Gastrocnemius medialis (tissue), 4 donors: ENCODE results near the gene PTPRT. TPM values are rescaled to one million over a fixed set of nuclear protein-coding genes. Genes with fewer than 3 reads are reported as not detected.

Source experiments
- ATAC-seq, 2 donors: fragments of 150-250 bp; one replicate each; pipeline ENCODE4 v1.9.1; 2016
- DNase-seq, 2 donors: peaks; one replicate each; pipeline ENCODE4 v3.0.0-alpha.2; 2019
- H3K27ac ChIP-seq, 4 donors: fragments of 200-600 bp; sonication (generic); 1 replicate in 1 of 4; 2 replicates in 3 of 4; pipeline ENCODE4 v1.5.1; 2016 to 2018; ENCODE audit warnings: mild to moderate bottlenecking in 2 of 4, moderate library complexity in 1 of 4
- H3K27me3 ChIP-seq, 3 donors: fragments of 200-600 bp; sonication (generic) in 2 of 3; 1 replicate in 1 of 3; 2 replicates in 2 of 3; pipeline versions ENCODE4 v1.5.1 to v1.6.0; 2016 to 2019; ENCODE audit warnings: mild to moderate bottlenecking in 1 of 3, moderate library complexity in 1 of 3
- H3K36me3 ChIP-seq, 2 donors: fragments of 200-600 bp; sonication (generic) in 1 of 2; one replicate each; pipeline ENCODE4 v1.5.1; 2017 to 2018
- H3K4me1 ChIP-seq, 2 donors: fragments of 200-600 bp; sonication (generic) in 1 of 2; one replicate each; pipeline ENCODE4 v1.5.1; 2016 to 2017; ENCODE audit warnings: mild to moderate bottlenecking in 2 of 2
- H3K4me3 ChIP-seq, 4 donors: fragments of 200-600 bp; sonication (generic) in 3 of 4; 1 replicate in 1 of 4; 2 replicates in 3 of 4; pipeline ENCODE4 v1.5.1; 2016 to 2019; ENCODE audit warnings: mild to moderate bottlenecking in 2 of 4
- H3K9me3 ChIP-seq, 3 donors: fragments of 200-600 bp; sonication (generic) in 2 of 3; 1 replicate in 1 of 3; 2 replicates in 2 of 3; pipeline ENCODE4 v1.5.1; 2016 to 2019
- POLR2A ChIP-seq, 2 donors: fragments of 450-650 bp; IDR thresholded peaks; one replicate each; pipeline ENCODE4 v1.6.1; 2017; ENCODE audit warnings: antibody characterized with exemption in 2 of 2, mild to moderate bottlenecking in 2 of 2, moderate library complexity in 2 of 2
- in situ Hi-C, 4 donors: fragments of 200-750 bp; cut with MboI; loops; one replicate each; pipeline versions ENCODE4 v1.15.0 to v1.8.0; 2017; ENCODE audit warnings: low sequenced_read_pairs in 4 of 4
- intact Hi-C: fragments of 100-400 bp; cut with DNase I; formaldehyde crosslinking; loops from one replicate; pipeline ENCODE4 v1.15.1; 2023; ENCODE audit warnings: low total_unique reads
- total RNA-seq, 4 donors: library from RNA; depleted of rRNA; stranded (reverse); fragments of >200 nt; gene quantifications; one replicate each; pipeline versions ENCODE4 v1.1.0 to v1.2.3, GENCODE V29; 2016
- TF ChIP-seq, protein P1 (sequence below), 5 experiments: fragments of 450-650 bp in 3 of 5; fragments of 200-600 bp in 2 of 5; sonication (generic) in 2 of 5; IDR thresholded peaks in 4 of 5; conservative IDR thresholded peaks in 1 of 5; 1 replicate in 4 of 5; 2 replicates in 1 of 5; pipeline ENCODE4 v1.5.1; 2016 to 2019; ENCODE audit warnings: antibody characterized with exemption in 5 of 5, mild to moderate bottlenecking in 3 of 5, moderate library complexity in 3 of 5

The PTPRT gene
- total RNA-seq, 4 donors from 2014 or later = not detected

DNA sequence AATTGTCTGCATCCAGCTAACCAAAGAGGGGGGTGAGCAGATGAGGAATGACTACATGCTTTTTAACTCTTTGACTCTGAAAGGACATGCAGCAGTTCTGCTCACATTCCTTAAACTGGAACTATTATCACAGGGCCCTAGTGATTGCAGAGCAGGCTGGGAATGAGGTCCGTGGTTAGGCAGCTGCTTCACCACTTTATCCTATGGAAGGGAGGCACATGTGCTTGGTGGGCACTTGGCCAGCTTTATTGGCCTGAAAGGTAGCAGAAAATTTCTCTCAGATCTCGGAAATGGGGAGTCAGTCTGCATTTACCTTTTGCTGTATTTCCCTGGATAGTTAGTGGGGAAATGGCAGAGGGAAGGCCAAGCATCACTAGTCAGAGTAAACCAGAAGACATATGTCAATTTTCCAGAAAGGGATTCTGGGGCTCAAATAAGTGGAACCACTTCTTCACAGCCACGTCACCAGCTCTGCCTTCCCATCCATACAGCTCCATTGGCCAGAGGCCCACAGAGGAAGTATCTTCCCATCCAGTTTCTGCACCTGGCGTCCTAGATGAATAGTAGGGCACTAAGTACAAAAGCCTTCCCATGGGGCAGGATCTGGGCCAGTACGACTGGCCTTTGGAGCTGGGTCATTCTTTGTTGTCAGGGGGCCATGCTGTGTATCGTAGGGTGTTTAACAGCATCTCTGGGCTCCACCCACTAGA is 444.8 kb downstream of the PTPRT start:
- no peak for DNase-seq
- ATAC-seq = no peak
- no peaks in the 10 kb centered on the region for H3K36me3 ChIP-seq
- no peaks in the 10 kb centered on the region for H3K27me3 ChIP-seq
- intact Hi-C loops (no loop called here), in situ Hi-C loops (no loop called here)
- no peak overlapping the region for H3K27ac ChIP-seq
- TF ChIP-seq POLR2A (IDR thresholded peaks at IDR 0.05) = no peak
- TF ChIP-seq, protein P1, sequence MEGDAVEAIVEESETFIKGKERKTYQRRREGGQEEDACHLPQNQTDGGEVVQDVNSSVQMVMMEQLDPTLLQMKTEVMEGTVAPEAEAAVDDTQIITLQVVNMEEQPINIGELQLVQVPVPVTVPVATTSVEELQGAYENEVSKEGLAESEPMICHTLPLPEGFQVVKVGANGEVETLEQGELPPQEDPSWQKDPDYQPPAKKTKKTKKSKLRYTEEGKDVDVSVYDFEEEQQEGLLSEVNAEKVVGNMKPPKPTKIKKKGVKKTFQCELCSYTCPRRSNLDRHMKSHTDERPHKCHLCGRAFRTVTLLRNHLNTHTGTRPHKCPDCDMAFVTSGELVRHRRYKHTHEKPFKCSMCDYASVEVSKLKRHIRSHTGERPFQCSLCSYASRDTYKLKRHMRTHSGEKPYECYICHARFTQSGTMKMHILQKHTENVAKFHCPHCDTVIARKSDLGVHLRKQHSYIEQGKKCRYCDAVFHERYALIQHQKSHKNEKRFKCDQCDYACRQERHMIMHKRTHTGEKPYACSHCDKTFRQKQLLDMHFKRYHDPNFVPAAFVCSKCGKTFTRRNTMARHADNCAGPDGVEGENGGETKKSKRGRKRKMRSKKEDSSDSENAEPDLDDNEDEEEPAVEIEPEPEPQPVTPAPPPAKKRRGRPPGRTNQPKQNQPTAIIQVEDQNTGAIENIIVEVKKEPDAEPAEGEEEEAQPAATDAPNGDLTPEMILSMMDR (IDR thresholded peaks at IDR 0.05 in 4 of 5, conservative IDR thresholded peaks at IDR 0.05 in 1 of 5) = no peak
- no peaks in the 10 kb centered on the region for H3K4me1 ChIP-seq
- no peak overlapping the region for H3K4me3 ChIP-seq
- no peaks in the 10 kb centered on the region for H3K9me3 ChIP-seq

DNA sequence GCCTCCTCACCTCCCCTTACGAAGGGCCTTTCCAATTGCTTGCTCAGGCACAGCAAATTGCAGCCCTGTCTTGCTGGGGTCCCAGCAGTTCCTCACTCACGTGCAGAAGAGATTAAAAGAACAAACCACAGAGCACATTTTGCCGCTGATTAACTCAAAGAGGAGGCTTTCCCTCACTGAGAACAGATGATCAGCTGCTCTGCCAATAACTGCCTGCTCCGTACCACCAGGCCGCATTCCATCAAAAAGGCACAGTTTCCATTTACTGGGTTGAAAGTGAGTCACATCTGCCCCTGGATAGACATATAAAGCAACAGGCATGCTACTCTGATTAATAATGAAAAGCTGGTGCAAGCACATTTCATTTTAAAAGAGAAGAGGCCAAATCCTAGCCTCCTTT is 446.8 kb downstream of the PTPRT start:
- Histone ChIP-seq H3K4me3 (no peak overlapping the region), H3K4me1 (no peaks in the 10 kb centered on the region), H3K27ac (no peak overlapping the region), H3K36me3 (no peaks in the 10 kb centered on the region), H3K27me3 (no peaks in the 10 kb centered on the region), H3K9me3 (no peaks in the 10 kb centered on the region)
- intact Hi-C loops (no loop called here), in situ Hi-C loops (no loop called here)
- no peak for ATAC-seq
- TF ChIP-seq POLR2A (IDR thresholded peaks at IDR 0.05) = no peak
- TF ChIP-seq, protein P1 (IDR thresholded peaks at IDR 0.05 in 4 of 5, conservative IDR thresholded peaks at IDR 0.05 in 1 of 5) = no peak
- no peak for DNase-seq

DNA sequence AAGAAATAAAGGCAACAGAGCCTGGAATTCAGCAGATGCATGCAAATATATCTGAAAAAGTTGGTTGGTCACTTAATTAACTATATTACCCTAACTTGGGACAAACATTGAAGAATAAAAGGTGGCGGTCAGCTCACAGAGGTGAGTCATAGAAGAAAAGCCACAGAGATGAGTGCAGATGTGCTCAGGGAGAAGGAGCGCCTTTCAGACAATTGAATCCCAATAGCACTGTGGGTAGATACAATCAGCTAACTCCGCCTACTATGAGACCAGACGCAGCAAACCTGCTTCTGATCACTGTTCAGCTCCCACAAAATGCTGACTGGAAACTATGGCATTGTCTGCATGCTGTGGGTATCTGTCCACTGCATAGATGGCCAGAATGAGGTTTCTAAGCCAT is 447.8 kb downstream of the PTPRT start:
- intact Hi-C loops = no loop called here
- in situ Hi-C loops = no loop called here

DNA sequence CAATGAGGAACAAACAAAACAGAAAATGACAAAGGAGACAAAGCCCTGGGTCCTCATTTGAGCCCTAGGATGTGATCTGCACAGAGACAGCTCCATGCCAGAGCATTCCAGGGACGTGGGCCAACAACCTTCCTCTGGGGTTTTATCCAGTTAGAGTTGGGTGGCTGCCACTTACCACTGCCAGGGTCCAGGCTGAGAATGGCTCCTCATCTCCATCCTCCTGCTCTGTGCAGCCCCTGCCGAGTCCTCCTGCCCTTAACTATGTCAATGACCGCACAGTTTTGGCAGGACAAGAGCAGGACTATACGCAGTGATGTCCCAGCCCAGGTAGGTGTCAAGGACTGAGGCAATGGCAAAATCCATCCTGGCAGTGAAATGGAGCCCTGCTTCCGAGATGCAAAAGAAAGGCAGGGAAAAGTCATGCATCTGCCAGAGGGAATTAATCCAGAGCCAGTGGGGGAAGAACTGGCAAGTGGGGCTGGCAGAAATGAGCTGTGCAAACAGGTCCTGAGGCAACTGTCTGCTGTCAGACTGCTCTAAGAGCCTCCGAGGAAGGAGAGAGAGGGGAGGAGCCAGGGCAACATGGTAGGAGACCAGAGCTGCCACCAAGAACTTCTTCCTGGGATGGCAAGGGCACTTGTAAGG is 449.4 kb downstream of the PTPRT start:
- H3K9me3 ChIP-seq = no peaks in the 10 kb centered on the region
- intact Hi-C loops = no loop called here
- no peak overlapping the region for H3K4me3 ChIP-seq
- in situ Hi-C loops = no loop called here
- no peaks in the 10 kb centered on the region for H3K27me3 ChIP-seq
- H3K36me3 ChIP-seq = no peaks in the 10 kb centered on the region
- no peak for DNase-seq
- H3K4me1 ChIP-seq = no peaks in the 10 kb centered on the region
- no peak for ATAC-seq
- no peak overlapping the region for H3K27ac ChIP-seq
- no peak for TF ChIP-seq POLR2A (IDR thresholded peaks at IDR 0.05)
- TF ChIP-seq, protein P1 (IDR thresholded peaks at IDR 0.05 in 4 of 5, conservative IDR thresholded peaks at IDR 0.05 in 1 of 5) = no peak

More for the DNA sequence above, 447.8 kb downstream of the PTPRT start:
- no peaks in the 10 kb centered on the region for H3K27me3 ChIP-seq
- no peaks in the 10 kb centered on the region for H3K9me3 ChIP-seq
- no peaks in the 10 kb centered on the region for H3K36me3 ChIP-seq
- H3K27ac ChIP-seq = no peak overlapping the region
- no peak for DNase-seq
- TF ChIP-seq POLR2A (IDR thresholded peaks at IDR 0.05) = no peak
- TF ChIP-seq, protein P1 (IDR thresholded peaks at IDR 0.05 in 4 of 5, conservative IDR thresholded peaks at IDR 0.05 in 1 of 5) = no peak
- no peak overlapping the region for H3K4me3 ChIP-seq
- no peaks in the 10 kb centered on the region for H3K4me1 ChIP-seq
- no peak for ATAC-seq
